Sigmoid colon (tissue), 7 donors: ENCODE results near the gene MEGF11. TPM values are rescaled to one million over a fixed set of nuclear protein-coding genes. Genes with fewer than 3 reads are reported as not detected.

ENCODE experiments used
- DNase-seq: peaks from one replicate; pipeline ENCODE4 v3.0.0-alpha.2; 2019
- H3K27ac ChIP-seq, 4 donors: fragments of 200-600 bp; sonication (generic); one replicate each; pipeline ENCODE4 v1.5.1; 2016 to 2019; ENCODE audit warnings: mild to moderate bottlenecking in 1 of 4
- H3K27me3 ChIP-seq, 3 donors: fragments of 200-600 bp; sonication (generic); one replicate each; pipeline ENCODE4 v1.5.1; 2019; ENCODE audit warnings: mild to moderate bottlenecking in 1 of 3
- H3K36me3 ChIP-seq, 4 donors: fragments of 200-600 bp; sonication (generic); one replicate each; pipeline ENCODE4 v1.5.1; 2016 to 2019
- H3K4me1 ChIP-seq, 4 donors: fragments of 200-600 bp; sonication (generic); one replicate each; pipeline ENCODE4 v1.5.1; 2017 to 2019
- H3K4me3 ChIP-seq, 4 donors: fragments of 200-600 bp; sonication (generic); one replicate each; pipeline ENCODE4 v1.5.1; 2017 to 2019; ENCODE audit warnings: mild to moderate bottlenecking in 2 of 4, moderate library complexity in 1 of 4
- H3K9me3 ChIP-seq, 4 donors: fragments of 200-600 bp in 3 of 4; sonication (generic) in 3 of 4; one replicate each; pipeline versions ENCODE4 v1.5.1 to v1.6.1; 2013 to 2019
- EP300 ChIP-seq, 4 donors: sonication (generic); formaldehyde crosslinking; IDR thresholded peaks; one replicate each; pipeline ENCODE4 v1.6.1; 2017; ENCODE audit warnings: antibody characterized with exemption in 4 of 4
- POLR2A ChIP-seq, 2 donors: fragments of 450-650 bp; IDR thresholded peaks; one replicate each; pipeline ENCODE4 v1.6.1; 2016; ENCODE audit warnings: antibody characterized with exemption in 2 of 2, mild to moderate bottlenecking in 2 of 2, moderate library complexity in 2 of 2
- POLR2AphosphoS5 ChIP-seq, 4 donors: sonication (generic); formaldehyde crosslinking; IDR thresholded peaks; one replicate each; pipeline ENCODE4 v1.6.1; 2017; ENCODE audit warnings: antibody characterized with exemption in 4 of 4
- WGBS, 2 donors: extraction: QIAGEN DNeasy Blood & Tissue Kit; methylation state at CpG; one replicate each; pipeline ENCODE4 v1.1.7; 2013; 5-methylcytosine and 5-hydroxymethylcytosine counted together
- intact Hi-C: fragments of 100-400 bp; cut with DNase I; formaldehyde crosslinking; loops from one replicate; pipeline ENCODE4 v1.15.1; 2023
- polyA plus RNA-seq, 3 donors: library from polyadenylated mRNA; stranded (reverse); fragments of 200-250 nt; gene quantifications; one replicate each; pipeline ENCODE4 v1.2.3, GENCODE V29; 2013
- total RNA-seq, 4 donors: library from RNA; depleted of rRNA; stranded (reverse); fragments of >200 nt; gene quantifications; one replicate each; pipeline ENCODE4 v1.1.0, GENCODE V29; 2016
- TF ChIP-seq, protein P1 (sequence below), 4 experiments: fragments of 450-650 bp in 3 of 4; fragments of 200-600 bp in 1 of 4; IDR thresholded peaks; one replicate each; pipeline ENCODE4 v1.5.1; 2016 to 2019; ENCODE audit warnings: antibody characterized with exemption in 4 of 4, mild to moderate bottlenecking in 3 of 4, moderate library complexity in 2 of 4
- donor health status: healthy with polysubstance abuse.
- donor health status: Bipolar disorder and iron deficiency.
- donor health status: healthy.

MEGF11 gene
- total and polyA plus RNA-seq, 7 donors: 0.04 TPM; not detected in 6

DNA sequence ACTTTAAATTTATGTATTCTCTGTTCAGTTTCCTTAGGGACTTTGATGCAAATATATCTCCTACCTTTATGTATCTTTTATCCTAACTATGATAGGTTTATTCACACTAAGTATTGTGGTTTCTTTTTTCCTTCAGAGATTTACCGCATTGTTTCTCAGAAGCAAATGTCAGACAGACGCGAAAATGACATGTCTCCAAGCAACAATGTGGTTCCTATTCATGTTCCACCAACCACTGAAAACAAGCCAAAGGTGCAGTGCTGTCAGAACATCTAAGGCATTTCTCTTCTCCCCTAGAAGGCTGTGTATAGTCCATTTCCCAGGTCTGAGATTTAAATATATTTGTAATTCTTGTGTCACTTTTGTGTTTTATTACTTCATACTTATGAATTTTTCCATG is 366.0 kb downstream of the MEGF11 start:
- H3K36me3 ChIP-seq: peaks cover 0 to 70% (median 17%) of the 10 kb centered on the region in 4 donors
- TF ChIP-seq, protein P1, sequence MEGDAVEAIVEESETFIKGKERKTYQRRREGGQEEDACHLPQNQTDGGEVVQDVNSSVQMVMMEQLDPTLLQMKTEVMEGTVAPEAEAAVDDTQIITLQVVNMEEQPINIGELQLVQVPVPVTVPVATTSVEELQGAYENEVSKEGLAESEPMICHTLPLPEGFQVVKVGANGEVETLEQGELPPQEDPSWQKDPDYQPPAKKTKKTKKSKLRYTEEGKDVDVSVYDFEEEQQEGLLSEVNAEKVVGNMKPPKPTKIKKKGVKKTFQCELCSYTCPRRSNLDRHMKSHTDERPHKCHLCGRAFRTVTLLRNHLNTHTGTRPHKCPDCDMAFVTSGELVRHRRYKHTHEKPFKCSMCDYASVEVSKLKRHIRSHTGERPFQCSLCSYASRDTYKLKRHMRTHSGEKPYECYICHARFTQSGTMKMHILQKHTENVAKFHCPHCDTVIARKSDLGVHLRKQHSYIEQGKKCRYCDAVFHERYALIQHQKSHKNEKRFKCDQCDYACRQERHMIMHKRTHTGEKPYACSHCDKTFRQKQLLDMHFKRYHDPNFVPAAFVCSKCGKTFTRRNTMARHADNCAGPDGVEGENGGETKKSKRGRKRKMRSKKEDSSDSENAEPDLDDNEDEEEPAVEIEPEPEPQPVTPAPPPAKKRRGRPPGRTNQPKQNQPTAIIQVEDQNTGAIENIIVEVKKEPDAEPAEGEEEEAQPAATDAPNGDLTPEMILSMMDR (IDR thresholded peaks at IDR 0.05): no peak
- H3K4me3 ChIP-seq: no peak overlapping the region
- WGBS, 2 donors: 74 to 93% methylated on average over 3 of the region's 3 CpGs
- H3K9me3 ChIP-seq: no peaks in the 10 kb centered on the region
- no peaks in the 10 kb centered on the region for H3K4me1 ChIP-seq
- intact Hi-C loops: no loop called here
- no peaks in the 10 kb centered on the region for H3K27me3 ChIP-seq
- no peak for DNase-seq
- no peak overlapping the region for H3K27ac ChIP-seq

DNA sequence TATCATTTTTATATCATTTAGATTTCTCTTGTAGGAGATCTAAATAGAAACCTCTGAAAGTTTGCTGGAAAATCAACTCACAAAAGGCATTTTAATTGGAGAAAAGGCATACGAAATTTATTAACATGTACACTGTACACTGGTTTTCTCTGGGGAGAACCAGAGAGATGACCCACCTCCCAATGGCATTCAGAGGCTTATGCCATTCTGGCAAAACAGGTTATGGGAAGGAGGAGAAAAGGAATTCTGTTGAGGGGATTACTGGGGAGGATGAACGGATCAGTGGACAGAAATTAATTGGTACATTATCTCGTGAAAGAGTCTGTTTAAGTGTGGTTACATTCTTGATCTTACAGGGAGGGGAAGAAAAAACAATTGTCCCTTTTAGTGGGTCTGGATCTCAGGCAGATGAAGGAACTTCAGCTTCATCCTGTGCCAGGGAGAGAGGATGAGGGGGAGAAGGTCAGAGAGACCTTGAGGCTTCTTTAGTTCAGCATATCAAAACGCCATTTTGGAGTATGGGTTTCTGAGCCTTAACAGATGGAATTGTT is 367.8 kb downstream of the MEGF11 start:
- intact Hi-C loops: no loop called here
- DNase-seq: no peak
- WGBS, 2 donors: 73 to 91% methylated on average over 4 of the region's 4 CpGs
- Histone ChIP-seq H3K4me3 (no peak overlapping the region), H3K36me3 (peaks cover 3 to 81% (median 17%) of the 10 kb centered on the region in 4 donors), H3K9me3 (no peaks in the 10 kb centered on the region), H3K27ac (no peak overlapping the region), H3K27me3 (no peaks in the 10 kb centered on the region), H3K4me1 (no peaks in the 10 kb centered on the region)
- no peak for TF ChIP-seq POLR2AphosphoS5 (IDR thresholded peaks at IDR 0.05)
- TF ChIP-seq, protein P1 (IDR thresholded peaks at IDR 0.05): no peak
- TF ChIP-seq POLR2A (IDR thresholded peaks at IDR 0.05): no peak
- no peak for TF ChIP-seq EP300 (IDR thresholded peaks at IDR 0.05)

DNA sequence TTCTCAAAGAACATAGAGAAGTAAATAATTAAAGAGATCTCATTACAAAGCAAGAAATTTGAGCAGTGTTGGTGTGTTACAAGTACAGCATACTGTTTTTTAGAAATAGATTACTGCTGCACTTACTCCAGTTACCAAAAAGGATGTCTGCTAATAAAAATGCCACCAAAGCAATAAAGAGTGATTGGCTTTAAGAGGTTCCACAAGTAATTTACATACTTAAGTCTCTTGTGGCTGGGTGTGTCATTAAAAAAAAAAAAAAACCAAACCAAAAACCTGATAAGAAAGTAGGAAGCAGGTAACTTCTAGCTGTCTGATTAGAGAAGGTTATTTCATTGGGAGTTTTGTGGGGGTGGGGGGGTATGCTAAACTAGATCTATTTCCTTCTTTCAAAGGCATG is 369.0 kb downstream of the MEGF11 start:
- intact Hi-C loops: no loop called here
- Histone ChIP-seq H3K4me3 (no peak overlapping the region), H3K9me3 (no peaks in the 10 kb centered on the region), H3K27me3 (no peaks in the 10 kb centered on the region), H3K27ac (no peak overlapping the region), H3K4me1 (no peaks in the 10 kb centered on the region), H3K36me3 (peaks cover 12 to 93% (median 22%) of the 10 kb centered on the region in 4 donors)
- TF ChIP-seq EP300 (IDR thresholded peaks at IDR 0.05) (no peak), POLR2A (IDR thresholded peaks at IDR 0.05) (no peak), POLR2AphosphoS5 (IDR thresholded peaks at IDR 0.05) (no peak)
- TF ChIP-seq, protein P1 (IDR thresholded peaks at IDR 0.05): no peak
- no peak for DNase-seq

DNA sequence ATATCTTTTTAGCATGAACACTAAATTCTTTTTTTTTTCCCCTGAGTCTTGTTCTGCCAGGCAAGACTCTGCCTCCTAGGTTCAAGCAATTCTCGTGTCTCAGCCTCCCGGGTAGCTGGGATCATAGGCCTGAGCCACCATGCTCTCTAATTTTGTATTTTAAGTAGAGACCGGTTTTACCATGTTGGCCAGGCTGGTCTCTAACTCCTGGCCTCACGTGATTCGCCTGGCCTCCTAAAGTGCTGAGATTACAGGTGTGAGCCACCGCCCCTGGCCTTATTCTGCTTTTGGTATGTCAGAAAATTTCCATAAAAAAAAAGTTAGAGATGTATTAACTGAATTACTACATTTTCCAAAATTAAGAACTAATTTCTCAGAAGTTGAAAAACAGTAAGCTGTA is 370.0 kb downstream of the MEGF11 start:
- intact Hi-C loops: no loop called here
- Histone ChIP-seq H3K4me3 (no peak overlapping the region), H3K27me3 (no peaks in the 10 kb centered on the region), H3K36me3 (peaks cover 17 to 95% (median 26%) of the 10 kb centered on the region in 4 donors), H3K4me1 (no peaks in the 10 kb centered on the region), H3K9me3 (no peaks in the 10 kb centered on the region), H3K27ac (no peak overlapping the region)
- TF ChIP-seq POLR2AphosphoS5 (IDR thresholded peaks at IDR 0.05): no peak
- DNase-seq: no peak
- WGBS, 2 donors: 93 to 95% methylated on average over 6 of the region's 6 CpGs

DNA sequence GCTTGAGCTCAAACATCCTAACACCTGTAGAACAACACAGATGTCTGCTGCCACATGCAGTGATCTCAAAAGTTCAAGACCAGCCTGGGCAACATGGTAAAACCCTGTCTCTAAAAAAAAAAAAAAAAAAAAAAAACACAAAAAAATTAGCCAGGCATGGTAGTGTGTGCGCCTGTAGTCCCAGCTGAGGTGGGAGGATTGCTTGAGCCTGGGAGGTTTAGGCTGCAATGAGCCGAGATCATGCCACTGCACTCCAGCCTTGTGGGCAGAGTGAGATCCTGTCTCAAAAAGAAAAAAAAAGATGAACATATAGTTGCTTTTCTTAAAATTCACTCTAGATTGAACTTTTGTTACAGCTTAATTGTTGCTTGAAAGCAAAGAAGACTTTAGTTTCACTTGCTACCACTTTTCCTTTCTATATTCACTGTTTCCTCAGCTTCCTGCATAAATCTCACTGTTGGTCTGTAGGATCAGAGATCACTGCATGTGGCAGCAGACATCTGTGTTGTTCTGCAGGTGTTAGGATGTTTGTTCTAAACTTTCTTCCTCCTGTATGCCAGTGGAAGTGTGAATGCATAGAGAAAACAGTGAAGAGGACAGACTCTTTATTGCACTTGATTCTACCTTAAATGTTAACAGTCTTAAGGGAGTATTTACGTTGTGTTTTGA is 371.6 kb downstream of the MEGF11 start:
- no peaks in the 10 kb centered on the region for H3K4me1 ChIP-seq
- H3K9me3 ChIP-seq: no peaks in the 10 kb centered on the region
- peaks cover 26 to 95% (median 26%) of the 10 kb centered on the region in 4 donors for H3K36me3 ChIP-seq
- no peak overlapping the region for H3K4me3 ChIP-seq
- no peak overlapping the region for H3K27ac ChIP-seq
- 52 to 73% methylated on average over 3 of the region's 3 CpGs for WGBS, 2 donors
- intact Hi-C loops: no loop called here
- DNase-seq: no peak
- no peaks in the 10 kb centered on the region for H3K27me3 ChIP-seq
- TF ChIP-seq POLR2AphosphoS5 (IDR thresholded peaks at IDR 0.05) (no peak), POLR2A (IDR thresholded peaks at IDR 0.05) (no peak), EP300 (IDR thresholded peaks at IDR 0.05) (no peak)
- TF ChIP-seq, protein P1 (IDR thresholded peaks at IDR 0.05): no peak
